RWPE2 (cell line): ENCODE data around the gene CNST.

ENCODE experiments used
- ATAC-seq: fragments of 200-7000 bp; cut with Tn5 transposase; 3 replicates; pipeline ENCODE4 v1.9.1; 2021; ENCODE audit warnings: low read depth
- DNase-seq: peaks from one replicate; pipeline ENCODE4 v3.0.0-alpha.2; 2020; ENCODE audit warnings: low spot score
- H3K27ac ChIP-seq: fragments of 450-650 bp; 2 replicates; pipeline ENCODE4 v1.5.1; 2017; ENCODE audit warnings: mild to moderate bottlenecking; ENCODE audit not compliant: poor library complexity, severe bottlenecking
- H3K27me3 ChIP-seq: fragments of 250-450 bp; sonication (Bioruptor Pico); 2 replicates; pipeline ENCODE4 v1.5.1; 2021; ENCODE audit warnings: mild to moderate bottlenecking, moderate library complexity; ENCODE audit not compliant: insufficient read depth, poor library complexity, severe bottlenecking
- H3K36me3 ChIP-seq: fragments of 250-450 bp; sonication (Bioruptor Pico); 2 replicates; pipeline ENCODE4 v1.5.1; 2020; ENCODE audit warnings: low read depth, mild to moderate bottlenecking, moderate library complexity
- H3K4me1 ChIP-seq: fragments of 250-450 bp; sonication (Bioruptor Pico); 2 replicates; pipeline ENCODE4 v1.5.1; 2021; ENCODE audit warnings: mild to moderate bottlenecking, moderate library complexity; ENCODE audit not compliant: insufficient read depth, poor library complexity, severe bottlenecking
- H3K4me3 ChIP-seq: fragments of 250-450 bp; sonication (Bioruptor Pico); 2 replicates; pipeline ENCODE4 v1.5.1; 2021; ENCODE audit warnings: mild to moderate bottlenecking, moderate library complexity; ENCODE audit not compliant: severe bottlenecking
- H3K9me3 ChIP-seq: fragments of 250-450 bp; sonication (Bioruptor Pico); 2 replicates; pipeline ENCODE4 v1.5.1; 2021; ENCODE audit warnings: mild to moderate bottlenecking, moderate library complexity; ENCODE audit not compliant: severe bottlenecking
- TF ChIP-seq, protein P1 (sequence below): fragments of 450-650 bp; IDR thresholded peaks from one replicate; pipeline ENCODE4 v1.5.1; 2017; ENCODE audit warnings: mild to moderate bottlenecking, moderate library complexity; ENCODE audit not compliant: poor library complexity, severe bottlenecking

CNST gene

DNA sequence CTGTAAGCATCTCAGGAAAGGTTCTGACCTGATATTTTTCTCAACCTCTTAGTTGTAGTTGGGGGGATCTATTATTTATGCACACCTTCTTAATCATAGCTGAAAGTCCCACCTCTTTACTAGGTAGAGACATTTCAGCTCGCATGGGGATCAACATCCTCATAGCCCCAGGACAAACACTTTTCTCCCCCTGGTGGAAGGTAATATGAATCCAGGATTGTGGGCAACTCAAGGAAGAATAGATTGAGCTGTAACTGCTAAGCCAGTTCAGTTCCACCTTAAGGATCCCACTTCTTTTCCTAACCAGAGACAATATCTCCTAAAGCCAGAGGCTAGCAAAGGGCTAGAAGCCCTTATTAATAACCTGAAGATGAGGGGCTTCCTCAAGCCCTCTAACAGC lies 33.7 kb upstream of the CNST start:
- no peaks in the 10 kb centered on the region for H3K27me3 ChIP-seq
- no peaks in the 10 kb centered on the region for H3K9me3 ChIP-seq
- ATAC-seq (no peak), DNase-seq (no peak)
- no peak overlapping the region for H3K4me3 ChIP-seq
- no peaks in the 10 kb centered on the region for H3K36me3 ChIP-seq
- TF ChIP-seq, protein P1, sequence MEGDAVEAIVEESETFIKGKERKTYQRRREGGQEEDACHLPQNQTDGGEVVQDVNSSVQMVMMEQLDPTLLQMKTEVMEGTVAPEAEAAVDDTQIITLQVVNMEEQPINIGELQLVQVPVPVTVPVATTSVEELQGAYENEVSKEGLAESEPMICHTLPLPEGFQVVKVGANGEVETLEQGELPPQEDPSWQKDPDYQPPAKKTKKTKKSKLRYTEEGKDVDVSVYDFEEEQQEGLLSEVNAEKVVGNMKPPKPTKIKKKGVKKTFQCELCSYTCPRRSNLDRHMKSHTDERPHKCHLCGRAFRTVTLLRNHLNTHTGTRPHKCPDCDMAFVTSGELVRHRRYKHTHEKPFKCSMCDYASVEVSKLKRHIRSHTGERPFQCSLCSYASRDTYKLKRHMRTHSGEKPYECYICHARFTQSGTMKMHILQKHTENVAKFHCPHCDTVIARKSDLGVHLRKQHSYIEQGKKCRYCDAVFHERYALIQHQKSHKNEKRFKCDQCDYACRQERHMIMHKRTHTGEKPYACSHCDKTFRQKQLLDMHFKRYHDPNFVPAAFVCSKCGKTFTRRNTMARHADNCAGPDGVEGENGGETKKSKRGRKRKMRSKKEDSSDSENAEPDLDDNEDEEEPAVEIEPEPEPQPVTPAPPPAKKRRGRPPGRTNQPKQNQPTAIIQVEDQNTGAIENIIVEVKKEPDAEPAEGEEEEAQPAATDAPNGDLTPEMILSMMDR: no peak
- no peak overlapping the region for H3K27ac ChIP-seq
- no peaks in the 10 kb centered on the region for H3K4me1 ChIP-seq

- TF ChIP-seq, protein P1: no peak
- Histone ChIP-seq H3K27me3 (no peaks in the 10 kb centered on the region), H3K9me3 (no peaks in the 10 kb centered on the region), H3K4me3 (no peak overlapping the region), H3K36me3 (no peaks in the 10 kb centered on the region), H3K27ac (no peak overlapping the region), H3K4me1 (no peaks in the 10 kb centered on the region)
- no peak for DNase-seq
- no peak for ATAC-seq
Measured at GRCh38 chr1:246533371-246533905, 32.8 kb upstream of the CNST start.

- Histone ChIP-seq H3K4me3 (no peak overlapping the region), H3K4me1 (no peaks in the 10 kb centered on the region), H3K9me3 (no peaks in the 10 kb centered on the region), H3K36me3 (no peaks in the 10 kb centered on the region), H3K27ac (no peak overlapping the region), H3K27me3 (no peaks in the 10 kb centered on the region)
- ATAC-seq: no peak
- TF ChIP-seq, protein P1: no peak
- DNase-seq: no peak
Measured at GRCh38 chr1:246534114-246534513, 32.1 kb upstream of the CNST start.

DNA sequence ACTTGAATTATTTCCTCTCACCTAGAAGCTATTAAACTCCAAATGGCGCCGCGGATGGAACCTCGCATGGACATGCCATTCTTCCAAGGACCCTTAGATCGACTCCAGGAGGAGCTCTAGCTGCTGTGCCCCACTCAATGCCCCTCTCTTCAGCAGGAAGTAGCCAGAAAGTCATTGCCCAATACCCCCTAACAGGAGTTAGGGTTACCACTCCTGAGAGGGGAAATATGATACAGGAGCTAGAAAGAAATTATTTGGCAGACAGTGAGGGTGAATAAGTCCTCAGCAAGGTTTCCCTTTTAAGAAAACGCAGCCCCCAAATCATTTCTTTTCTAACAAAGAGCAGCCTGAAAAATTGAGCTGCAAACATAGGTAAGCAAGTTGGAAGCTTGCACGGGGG lies 28.8 kb upstream of the CNST start:
- H3K27me3 ChIP-seq: no peaks in the 10 kb centered on the region
- H3K27ac ChIP-seq: no peak overlapping the region
- H3K36me3 ChIP-seq: peaks cover 10% of the 10 kb centered on the region
- H3K4me3 ChIP-seq: no peak overlapping the region
- H3K4me1 ChIP-seq: no peaks in the 10 kb centered on the region
- no peaks in the 10 kb centered on the region for H3K9me3 ChIP-seq
- TF ChIP-seq, protein P1: no peak
- DNase-seq (no peak), ATAC-seq (no peak)

DNA sequence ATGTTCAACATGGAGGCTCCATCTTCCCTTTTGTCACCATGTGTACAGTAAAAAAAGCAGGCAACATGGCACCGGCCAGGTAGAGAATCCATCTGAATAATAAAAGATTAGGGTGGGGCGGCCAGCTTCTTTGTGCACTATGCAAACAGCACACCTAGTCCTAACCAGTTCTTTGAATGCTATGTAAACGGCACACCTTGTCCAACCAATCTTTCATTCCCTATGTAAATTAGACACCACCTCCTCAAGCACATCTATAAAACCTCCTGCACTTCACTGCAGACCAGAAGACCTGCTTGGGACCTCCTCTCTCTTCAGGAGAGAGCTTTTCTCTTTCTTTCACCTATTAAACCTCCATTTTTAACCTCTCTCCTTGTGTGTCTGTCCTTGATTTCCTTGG lies 28.4 kb upstream of the CNST start:
- no peak for DNase-seq
- TF ChIP-seq, protein P1: no peak
- no peak for ATAC-seq
- no peaks in the 10 kb centered on the region for H3K4me1 ChIP-seq
- peaks cover 10% of the 10 kb centered on the region for H3K36me3 ChIP-seq
- H3K27me3 ChIP-seq: no peaks in the 10 kb centered on the region
- H3K9me3 ChIP-seq: no peaks in the 10 kb centered on the region
- H3K4me3 ChIP-seq: no peak overlapping the region
- no peak overlapping the region for H3K27ac ChIP-seq
